Measurements from ENCODE around the gene DHTKD1. TPM values are rescaled to one million over a fixed set of nuclear protein-coding genes. Genes with fewer than 3 reads are reported as not detected.

Gene DHTKD1, protein sequence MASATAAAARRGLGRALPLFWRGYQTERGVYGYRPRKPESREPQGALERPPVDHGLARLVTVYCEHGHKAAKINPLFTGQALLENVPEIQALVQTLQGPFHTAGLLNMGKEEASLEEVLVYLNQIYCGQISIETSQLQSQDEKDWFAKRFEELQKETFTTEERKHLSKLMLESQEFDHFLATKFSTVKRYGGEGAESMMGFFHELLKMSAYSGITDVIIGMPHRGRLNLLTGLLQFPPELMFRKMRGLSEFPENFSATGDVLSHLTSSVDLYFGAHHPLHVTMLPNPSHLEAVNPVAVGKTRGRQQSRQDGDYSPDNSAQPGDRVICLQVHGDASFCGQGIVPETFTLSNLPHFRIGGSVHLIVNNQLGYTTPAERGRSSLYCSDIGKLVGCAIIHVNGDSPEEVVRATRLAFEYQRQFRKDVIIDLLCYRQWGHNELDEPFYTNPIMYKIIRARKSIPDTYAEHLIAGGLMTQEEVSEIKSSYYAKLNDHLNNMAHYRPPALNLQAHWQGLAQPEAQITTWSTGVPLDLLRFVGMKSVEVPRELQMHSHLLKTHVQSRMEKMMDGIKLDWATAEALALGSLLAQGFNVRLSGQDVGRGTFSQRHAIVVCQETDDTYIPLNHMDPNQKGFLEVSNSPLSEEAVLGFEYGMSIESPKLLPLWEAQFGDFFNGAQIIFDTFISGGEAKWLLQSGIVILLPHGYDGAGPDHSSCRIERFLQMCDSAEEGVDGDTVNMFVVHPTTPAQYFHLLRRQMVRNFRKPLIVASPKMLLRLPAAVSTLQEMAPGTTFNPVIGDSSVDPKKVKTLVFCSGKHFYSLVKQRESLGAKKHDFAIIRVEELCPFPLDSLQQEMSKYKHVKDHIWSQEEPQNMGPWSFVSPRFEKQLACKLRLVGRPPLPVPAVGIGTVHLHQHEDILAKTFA
- 15.0 and 27.8 TPM in 2 replicates for total RNA-seq

DNA sequence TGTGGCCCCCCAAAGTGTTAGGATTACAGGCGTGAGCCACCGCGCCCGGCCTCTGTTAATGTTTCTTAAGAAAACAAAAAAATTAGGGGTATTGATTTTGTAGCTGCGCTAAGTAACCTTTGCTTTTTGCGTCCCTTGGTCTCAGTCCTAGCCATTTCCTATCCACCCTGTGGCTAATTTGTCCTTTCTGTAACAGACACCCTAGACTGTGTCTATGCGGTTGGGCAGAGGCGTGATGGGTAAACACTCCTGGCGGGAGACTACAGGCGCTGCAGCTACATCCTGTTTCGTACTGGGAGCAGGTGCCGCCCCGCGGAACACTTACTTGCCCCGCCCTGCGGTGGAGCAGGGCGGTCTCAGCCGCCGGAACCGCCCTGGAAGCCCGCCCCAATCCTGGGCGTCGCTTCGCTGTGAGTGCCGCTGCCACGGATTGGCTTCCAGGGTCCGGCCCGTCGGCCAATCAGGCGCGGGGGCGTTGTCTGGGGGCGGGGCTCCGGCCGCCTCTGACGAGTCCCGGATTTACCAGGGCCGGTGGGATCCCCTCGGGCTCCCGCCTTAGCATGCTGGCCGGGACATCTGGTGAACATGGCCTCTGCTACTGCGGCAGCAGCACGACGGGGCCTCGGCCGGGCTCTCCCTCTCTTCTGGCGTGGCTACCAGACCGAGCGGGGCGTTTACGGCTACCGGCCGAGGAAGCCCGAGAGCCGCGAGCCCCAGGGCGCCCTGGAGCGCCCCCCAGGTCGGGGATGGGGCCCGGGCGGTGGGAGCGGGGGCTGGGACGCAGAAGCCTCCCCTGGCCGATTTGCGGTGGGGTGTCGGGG lies at the start of gene DHTKD1:
Gene DHTKD1, plus strand, starts transcription at position 506 of the 821 bp plus-strand sequence. Its CDS starts 80 bp downstream, at position 586.
- peak; percentile 97 to 98 for DNase-seq (ENCODE audit: low read depth in 2 of 2)

- DNase-seq (ENCODE audit: low read depth in 2 of 2): no peak
Observed at GRCh38 chr10:12019283-12019971, 49.3 kb upstream of the DHTKD1 start.

- no peak for DNase-seq (ENCODE audit: low read depth in 2 of 2)
Observed at GRCh38 chr10:12020574-12020973, 48.2 kb upstream of the DHTKD1 start.

GRCh38 chr10:12022580-12023257 lies 46.0 kb upstream of the DHTKD1 start:
- no peak for DNase-seq (ENCODE audit: low read depth in 2 of 2)

DNA sequence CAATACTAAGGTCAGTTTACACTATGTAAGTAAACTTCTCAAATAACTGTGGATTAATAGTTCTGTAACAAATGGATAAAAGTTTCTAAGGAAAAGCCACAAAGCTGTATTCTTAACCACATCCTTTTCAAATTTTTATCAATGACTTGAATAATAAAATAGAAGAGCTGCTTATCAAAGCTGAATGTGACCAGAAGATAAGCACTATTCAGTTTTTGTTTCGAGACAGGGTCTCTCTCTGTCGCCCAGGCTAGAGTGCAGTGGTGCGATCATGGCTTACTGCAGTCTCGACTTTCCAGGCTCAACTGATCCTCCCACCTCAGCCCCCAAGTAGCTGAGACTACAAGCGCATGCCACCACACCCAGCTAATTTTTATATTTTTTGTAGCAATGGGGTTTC lies 43.2 kb upstream of the DHTKD1 start:
- no peak for DNase-seq (ENCODE audit: low read depth in 2 of 2)

- DNase-seq (ENCODE audit: low read depth in 2 of 2): no peak
Observed at GRCh38 chr10:12027539-12027938, 41.2 kb upstream of the DHTKD1 start.

GRCh38 chr10:12031404-12031803 lies 37.4 kb upstream of the DHTKD1 start:
- DNase-seq (ENCODE audit: low read depth in 2 of 2): no peak

DNA sequence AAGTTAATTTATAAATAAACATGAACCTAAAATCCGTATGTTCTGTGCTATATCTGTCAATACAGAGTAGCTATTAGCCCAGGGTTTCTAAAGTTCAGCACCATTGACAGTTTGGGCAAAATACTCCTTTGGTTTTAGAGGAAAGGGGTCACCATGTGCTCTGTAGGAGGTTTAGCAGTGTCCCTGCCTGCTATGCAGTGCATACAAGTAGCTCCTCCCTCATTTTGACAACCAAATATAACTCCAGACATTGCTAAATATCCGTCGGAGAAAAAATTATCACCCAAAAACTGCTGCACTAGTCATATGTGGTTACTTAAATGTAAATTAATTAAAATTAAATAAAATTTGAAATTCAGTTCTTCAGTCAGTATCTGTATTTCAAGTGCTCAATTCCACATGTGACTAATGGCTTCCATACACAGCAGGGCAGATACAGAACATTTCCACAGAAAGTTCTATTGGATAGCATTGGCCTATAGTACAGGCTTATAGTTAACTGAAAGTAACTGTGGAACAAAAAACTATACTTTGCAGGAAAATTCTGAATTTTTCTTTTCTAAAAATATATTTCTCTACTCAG lies 32.6 kb upstream of the DHTKD1 start:
- no peak for DNase-seq (ENCODE audit: low read depth in 2 of 2)

DNA sequence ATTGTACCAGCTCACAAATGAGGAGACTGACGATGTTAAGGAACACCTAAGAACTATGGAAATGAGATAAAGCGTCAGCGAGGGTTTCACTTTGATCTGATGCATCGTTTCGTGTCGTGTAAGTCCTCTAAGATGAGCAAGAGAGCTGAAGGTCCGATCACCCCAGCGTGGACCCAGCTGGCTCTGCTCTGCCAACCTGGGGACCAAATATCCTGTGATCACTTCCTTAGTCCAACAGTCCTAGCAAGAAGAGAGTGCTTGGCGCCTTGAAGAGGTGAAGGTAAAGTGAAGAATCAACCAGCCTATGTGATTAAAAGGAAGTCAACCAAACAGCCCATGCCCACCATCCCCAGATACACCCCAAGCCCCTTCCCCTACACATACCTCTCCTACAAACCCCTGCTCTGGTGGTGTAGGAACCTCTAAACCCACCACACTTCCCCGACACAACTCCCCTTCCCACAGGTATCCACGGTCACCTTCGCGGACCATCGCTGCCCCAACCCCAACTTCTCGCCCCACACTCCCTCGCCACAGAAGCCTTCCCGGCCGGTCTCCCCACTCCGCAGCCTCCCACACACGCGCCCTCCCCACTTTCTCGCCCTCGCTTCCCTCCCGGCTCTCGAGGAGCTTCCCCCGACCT lies 26.9 kb upstream of the DHTKD1 start:
- peak; percentile 30 to 44 for DNase-seq (ENCODE audit: low read depth in 2 of 2)

- peak in 1 of 2 donors; percentile 40 for DNase-seq (ENCODE audit: low read depth in 2 of 2)
Observed at GRCh38 chr10:12042409-12042796, 26.4 kb upstream of the DHTKD1 start.

- DNase-seq (ENCODE audit: low read depth in 2 of 2): peak; percentile 99
Observed at GRCh38 chr10:12042797-12043651, 25.7 kb upstream of the DHTKD1 start, which contains the start of gene UPF2. TSS of gene UPF2 (minus strand) at chr10:12042809. CDS start at chr10:12035423, 7,386 bp downstream.

DNA sequence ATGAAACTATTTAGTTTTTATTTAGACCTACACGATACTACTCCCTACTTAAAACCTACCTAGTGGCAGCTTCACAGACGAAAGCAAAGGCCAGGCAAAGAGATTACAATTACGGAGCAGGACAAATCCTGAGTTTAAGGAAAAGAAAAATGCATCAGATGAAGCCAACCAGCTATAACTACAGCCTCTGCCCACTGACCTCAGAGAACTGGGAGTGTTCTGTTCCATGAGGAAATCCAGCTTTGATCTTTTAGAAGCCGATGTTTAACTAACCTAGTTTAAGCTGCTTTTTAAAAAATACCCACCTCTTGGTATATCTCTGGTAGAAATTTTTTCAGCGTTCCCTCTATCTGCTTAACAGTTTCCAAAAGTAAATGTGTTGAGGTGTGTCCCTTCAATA lies 23.2 kb upstream of the DHTKD1 start:
- no peak for DNase-seq (ENCODE audit: low read depth in 2 of 2)

GRCh38 chr10:12048547-12048946 lies 20.2 kb upstream of the DHTKD1 start:
- DNase-seq (ENCODE audit: low read depth in 2 of 2): no peak

DNA sequence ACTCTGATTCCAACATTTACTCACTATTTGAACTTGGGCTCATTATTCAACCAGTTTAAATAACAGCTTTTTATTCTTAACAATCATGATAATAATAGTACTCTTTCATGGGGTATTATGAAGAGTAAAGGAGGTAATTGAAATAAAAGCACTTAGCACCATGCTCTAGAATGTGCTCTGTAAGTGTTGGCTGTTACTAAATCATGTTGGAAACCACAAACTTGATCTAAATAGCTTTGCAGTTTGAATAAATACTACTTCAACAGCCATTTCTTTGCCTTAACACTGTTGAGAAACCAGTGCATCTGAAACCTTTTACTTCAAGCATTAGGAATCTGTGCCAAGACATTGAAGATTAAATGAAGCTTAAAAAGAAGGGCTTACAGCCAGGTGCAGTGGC lies 18.2 kb upstream of the DHTKD1 start:
- DNase-seq (ENCODE audit: low read depth in 2 of 2): no peak

DNA sequence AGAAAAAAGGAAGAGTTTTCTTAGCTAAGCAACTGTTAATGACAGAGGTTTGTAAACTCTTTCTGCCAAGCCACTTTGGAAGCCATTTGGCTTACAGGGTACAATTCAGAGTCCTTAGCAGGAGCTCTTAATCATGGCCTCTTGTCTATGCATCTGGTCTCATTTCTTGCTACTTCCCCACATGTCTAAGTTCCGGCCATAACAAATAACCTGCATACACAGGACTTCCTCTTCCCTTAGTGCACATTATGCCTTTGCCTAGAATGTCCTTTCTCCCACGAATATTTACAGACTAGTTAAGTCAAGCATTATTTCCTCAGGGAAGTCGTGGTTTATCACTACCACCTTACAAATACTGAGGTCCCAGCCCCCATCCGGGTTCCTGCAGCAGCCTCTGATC lies 17.5 kb upstream of the DHTKD1 start:
- no peak for DNase-seq (ENCODE audit: low read depth in 2 of 2)

DNA sequence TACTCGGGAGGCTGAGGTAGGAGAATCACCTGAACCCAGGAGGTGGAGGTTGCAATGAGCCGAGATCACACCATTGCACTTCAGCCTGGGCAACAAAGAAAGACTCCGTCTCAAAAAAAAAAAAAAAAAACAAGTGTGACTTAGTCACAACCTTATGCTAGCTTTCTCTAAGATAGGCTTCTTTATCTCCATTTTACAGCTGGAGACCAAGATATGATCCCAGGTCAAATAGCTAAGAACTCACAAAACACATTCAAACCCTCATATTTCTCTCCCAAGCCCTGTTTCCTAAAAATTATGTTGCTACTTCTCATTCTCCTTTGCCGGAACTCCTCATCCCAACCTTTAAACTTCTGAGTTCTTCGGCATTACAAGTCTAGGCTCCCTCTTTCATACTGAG lies 13.0 kb upstream of the DHTKD1 start:
- DNase-seq (ENCODE audit: low read depth in 2 of 2): no peak

DNA sequence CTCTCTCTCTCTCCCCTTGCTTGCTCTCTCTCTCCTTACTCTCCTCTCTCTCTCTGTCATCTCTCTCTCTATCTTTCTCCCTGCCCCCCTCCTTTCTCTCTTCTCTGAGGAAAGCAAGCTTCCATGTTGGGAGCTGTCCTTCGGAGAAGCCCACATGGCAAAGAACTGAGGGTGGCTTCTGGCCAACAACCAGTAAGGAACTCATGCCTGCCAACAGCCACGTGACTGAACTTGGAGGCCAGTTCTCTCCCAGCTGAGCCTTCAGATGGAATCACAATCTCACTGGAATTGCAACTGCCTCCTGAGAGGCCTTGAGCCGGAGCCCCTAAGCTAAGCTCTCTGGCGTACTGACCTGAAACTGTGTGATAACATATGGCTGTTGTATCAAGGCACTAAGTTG lies 12.0 kb upstream of the DHTKD1 start:
- no peak for DNase-seq (ENCODE audit: low read depth in 2 of 2)

- DNase-seq (ENCODE audit: low read depth in 2 of 2): no peak
Observed at GRCh38 chr10:12061124-12061523, 7.6 kb upstream of the DHTKD1 start.

All from lung microvascular endothelial cell (primary cell).